WI38 (cell line): Measurements from ENCODE around the gene LPAR5.
A peak's percentile ranks its signal among the peaks of the same experiment; 100 is the strongest.

ENCODE experiments used
- H3K4me3 ChIP-seq: 2 replicates; pipeline ENCODE4 v1.5.1; 2011; ENCODE audit warnings: low read depth, mild to moderate bottlenecking, control low read depth, low read length
- TF ChIP-seq, protein P1 (sequence below): IDR thresholded peaks from 2 replicates; pipeline ENCODE4 v1.5.1; 2012; ENCODE audit warnings: low read depth, mild to moderate bottlenecking, control low read depth, low read length

Gene LPAR5

DNA sequence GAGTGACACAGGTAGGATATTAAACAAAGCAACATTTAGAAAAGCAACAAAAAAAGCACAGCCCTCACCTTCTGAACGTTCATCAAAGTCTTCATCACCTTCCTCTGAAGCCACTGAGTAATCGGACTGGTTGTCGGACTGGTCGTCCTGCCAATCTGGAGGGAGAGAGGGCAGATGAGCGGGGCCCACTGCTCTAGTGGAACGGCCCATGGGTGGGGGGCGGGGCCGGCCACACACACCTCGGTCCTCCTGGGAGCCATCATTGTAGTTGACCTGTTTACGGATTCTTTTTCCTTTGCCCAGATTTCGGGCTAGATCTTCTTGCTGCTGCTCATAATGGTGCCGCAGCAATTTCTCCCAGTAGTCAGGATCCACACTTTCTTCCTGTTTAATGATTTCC lies 52.8 kb downstream of the LPAR5 start:
- TF ChIP-seq, protein P1, sequence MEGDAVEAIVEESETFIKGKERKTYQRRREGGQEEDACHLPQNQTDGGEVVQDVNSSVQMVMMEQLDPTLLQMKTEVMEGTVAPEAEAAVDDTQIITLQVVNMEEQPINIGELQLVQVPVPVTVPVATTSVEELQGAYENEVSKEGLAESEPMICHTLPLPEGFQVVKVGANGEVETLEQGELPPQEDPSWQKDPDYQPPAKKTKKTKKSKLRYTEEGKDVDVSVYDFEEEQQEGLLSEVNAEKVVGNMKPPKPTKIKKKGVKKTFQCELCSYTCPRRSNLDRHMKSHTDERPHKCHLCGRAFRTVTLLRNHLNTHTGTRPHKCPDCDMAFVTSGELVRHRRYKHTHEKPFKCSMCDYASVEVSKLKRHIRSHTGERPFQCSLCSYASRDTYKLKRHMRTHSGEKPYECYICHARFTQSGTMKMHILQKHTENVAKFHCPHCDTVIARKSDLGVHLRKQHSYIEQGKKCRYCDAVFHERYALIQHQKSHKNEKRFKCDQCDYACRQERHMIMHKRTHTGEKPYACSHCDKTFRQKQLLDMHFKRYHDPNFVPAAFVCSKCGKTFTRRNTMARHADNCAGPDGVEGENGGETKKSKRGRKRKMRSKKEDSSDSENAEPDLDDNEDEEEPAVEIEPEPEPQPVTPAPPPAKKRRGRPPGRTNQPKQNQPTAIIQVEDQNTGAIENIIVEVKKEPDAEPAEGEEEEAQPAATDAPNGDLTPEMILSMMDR, result no peak
- H3K4me3 ChIP-seq, result no peak overlapping the region

DNA sequence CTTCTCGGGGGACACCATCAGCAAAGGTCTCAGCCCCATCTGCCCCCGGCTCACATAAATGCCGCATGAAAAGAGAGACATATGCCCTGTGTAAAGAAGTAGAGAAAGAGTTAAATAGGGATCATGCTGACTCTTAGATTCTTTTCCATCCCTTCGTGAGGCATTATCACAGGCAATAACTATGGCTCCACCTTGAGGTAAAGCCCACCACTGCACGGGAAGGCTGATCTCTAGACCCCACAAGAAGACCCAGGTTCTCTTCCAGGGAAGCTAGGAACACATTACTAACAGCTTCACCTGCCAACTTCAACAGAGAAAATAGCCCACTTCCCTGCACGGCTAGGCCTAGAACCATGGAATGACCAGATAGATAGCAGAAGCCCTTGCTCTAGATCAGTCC lies 53.6 kb downstream of the LPAR5 start:
- TF ChIP-seq, protein P1, result peak; percentile 11; the same call in 1 of the 2 replicates
- H3K4me3 ChIP-seq, result no peak overlapping the region

DNA sequence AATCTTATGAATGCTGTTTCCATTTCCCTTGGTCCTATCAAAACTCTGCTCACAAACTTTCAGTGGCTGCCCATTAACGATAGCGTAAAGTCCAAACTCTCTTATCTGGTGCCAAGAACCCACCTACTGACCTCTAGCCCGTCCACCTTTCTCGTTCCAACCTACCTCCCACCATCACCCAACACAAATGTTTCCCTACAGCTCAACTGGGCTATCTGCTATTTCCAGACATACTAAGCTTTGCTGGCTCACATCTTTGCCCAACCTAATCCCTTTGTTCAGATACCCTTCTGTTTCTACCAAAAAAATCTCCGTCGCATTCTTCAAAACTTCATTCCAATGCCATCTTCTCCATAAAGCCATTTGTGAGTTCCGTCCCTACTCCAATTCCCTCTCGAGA lies 60.1 kb downstream of the LPAR5 start:
- H3K4me3 ChIP-seq, result no peak overlapping the region
- TF ChIP-seq, protein P1, result no peak

DNA sequence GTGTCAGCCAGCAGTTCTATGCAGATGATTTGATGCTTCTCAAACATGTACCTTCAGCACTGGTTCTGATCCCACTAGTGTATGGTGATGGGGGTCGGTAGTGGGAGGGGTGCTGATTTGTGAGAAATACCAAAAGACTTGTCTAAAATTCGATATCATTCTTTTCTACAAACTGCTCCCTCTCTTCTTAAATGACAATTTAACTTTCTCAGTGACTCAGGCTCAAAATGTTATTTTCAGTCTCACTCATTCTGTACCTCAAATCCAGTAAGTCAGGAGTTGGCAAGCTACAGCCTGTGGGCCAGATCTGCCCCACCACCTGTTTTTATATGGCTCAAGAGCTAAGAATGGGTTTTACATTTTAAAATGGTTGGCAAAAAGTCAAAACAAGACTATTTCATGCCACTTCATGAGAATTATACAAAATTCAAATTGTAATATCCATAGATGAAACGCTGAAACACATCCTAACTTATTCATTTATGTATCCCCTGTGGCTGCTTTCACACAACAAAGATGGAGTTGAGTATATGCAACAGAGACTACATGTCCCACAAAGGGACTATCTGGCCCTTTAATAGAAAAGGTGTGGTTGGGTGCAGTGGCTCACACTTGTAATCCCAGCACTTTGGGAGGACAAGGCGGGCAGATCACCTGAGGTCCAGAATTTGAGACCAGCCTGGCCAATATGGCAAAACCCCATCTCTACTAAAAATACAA lies 61.0 kb downstream of the LPAR5 start:
- TF ChIP-seq, protein P1, result no peak
- H3K4me3 ChIP-seq, result no peak overlapping the region

DNA sequence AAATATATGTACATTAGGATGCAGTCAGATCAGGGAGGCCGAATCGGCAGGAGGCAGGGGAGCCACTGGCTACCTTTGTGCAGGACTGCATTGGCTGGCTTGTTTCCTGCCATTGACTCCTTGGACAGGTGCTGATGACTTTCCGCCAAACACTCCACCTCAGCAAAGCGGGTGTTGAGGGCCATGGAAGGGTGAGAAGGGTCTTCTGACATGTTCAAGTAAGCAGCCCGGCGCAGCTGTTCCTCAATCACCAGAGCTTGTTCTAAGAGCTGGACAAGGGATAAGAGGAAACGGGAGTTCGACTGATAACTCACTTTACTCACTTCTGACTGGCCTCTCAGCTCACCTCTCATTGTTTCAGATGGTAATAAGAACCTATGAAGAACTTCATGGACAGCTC lies 62.8 kb downstream of the LPAR5 start:
- no peak overlapping the region for H3K4me3 ChIP-seq
- TF ChIP-seq, protein P1, result no peak

DNA sequence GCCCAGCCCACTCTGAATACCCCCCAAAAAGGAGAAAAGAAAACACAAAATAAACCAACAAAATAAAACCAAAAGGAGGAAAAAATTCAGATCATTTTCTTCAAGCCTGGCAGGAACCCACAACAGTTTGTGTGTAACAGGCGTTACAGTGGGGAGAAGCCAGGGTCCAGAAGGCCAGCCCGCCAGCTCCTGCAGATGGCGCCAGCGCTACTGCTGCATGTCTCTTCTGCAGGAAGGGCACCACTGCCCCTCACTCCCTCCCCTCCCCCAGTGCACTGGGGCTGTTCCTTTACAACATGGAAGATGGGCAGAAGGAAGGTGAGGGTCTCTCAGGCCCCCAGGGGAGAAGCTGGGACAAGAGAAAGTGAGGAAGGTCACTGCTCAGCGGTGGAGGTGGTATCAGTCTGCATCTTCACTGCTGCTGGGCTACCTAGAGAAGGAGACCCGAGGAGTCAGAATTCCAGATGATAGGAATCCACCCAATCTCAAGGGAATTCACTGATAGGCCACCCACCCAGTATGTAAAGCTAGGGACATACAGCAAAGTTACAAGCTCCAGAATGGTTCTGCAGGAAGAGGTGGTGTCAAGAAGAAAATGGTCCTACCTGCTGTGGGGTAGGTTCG lies 65.4 kb downstream of the LPAR5 start:
- TF ChIP-seq, protein P1, result peak; percentile 48
- H3K4me3 ChIP-seq, result no peak overlapping the region

DNA sequence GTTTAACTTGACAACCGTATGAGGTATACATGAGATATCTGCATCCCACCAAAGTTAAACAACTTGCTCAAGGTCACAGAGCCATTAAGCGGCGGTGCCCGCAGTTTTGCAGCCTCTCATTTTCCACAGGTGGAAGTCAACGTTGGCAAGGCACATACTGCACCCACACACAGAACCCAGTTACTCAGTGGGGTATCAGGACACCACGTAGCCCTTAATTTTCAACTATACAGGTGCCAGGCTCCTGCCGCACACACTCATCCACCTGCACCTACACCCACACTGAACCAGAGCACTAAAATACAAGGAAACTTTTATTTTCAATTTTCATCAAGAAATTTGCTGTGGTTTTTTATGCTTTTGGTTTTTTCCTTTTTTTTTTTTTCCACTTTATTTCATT lies 66.0 kb downstream of the LPAR5 start:
- H3K4me3 ChIP-seq, result no peak overlapping the region
- TF ChIP-seq, protein P1, result no peak
